H1 (cell line): Measurements from ENCODE around the gene THAP12. TPM values are rescaled to one million over a fixed set of nuclear protein-coding genes. Genes with fewer than 3 reads are reported as not detected.

Experiments
- CHD1 ChIP-seq: IDR thresholded peaks from 2 replicates; pipeline ENCODE4 v1.6.1; 2012; ENCODE audit warnings: low read depth, low read length, improper control_type of control experiment
- polyA plus RNA-seq, 7 experiments: library from polyadenylated mRNA; depleted of rRNA in 3 of 7; stranded (reverse) in 5 of 7; unstranded in 2 of 7; fragments of >200 nt in 5 of 7; fragments of 200-250 nt in 2 of 7; gene quantifications; 1 replicate in 5 of 7; 2 replicates in 1 of 7; 4 replicates in 1 of 7; pipeline versions ENCODE4 v1.2.1 to v1.2.3, GENCODE V29; 2011 to 2013; ENCODE audit warnings: missing spikeins in 2 of 7, mixed read lengths in 2 of 7
- total RNA-seq: library from RNA; stranded (reverse); fragmentation: NEBNext Ultra II Directional; extraction: Animal tissue kit (Norgen Biotek cat#: 25700); gene quantifications from 2 replicates; pipeline ENCODE4 v1.2.1, GENCODE V29; 2021

THAP12 gene
- total and polyA plus RNA-seq, 2 of the 8 experiments (the other 6 are each of a cell fraction or from before 2014, with no cell fraction given): 12.0 to 39.9 TPM

GRCh38 chr11:76380159-76380976 lies 564 bp downstream of the THAP12 start (continued):
- TF ChIP-seq CHD1: no peak
- TF ChIP-seq, all 59 proteins: peak for 8
